ENCODE results near the gene VCL. TPM values are rescaled to one million over a fixed set of nuclear protein-coding genes. Genes with fewer than 3 reads are reported as not detected.

Gene VCL
- total and polyA plus RNA-seq, 9 of the 15 experiments (the other 6 are each of a cell fraction or from before 2014, with no cell fraction given), result 29.8 to 186 (median 76.4) TPM

DNA sequence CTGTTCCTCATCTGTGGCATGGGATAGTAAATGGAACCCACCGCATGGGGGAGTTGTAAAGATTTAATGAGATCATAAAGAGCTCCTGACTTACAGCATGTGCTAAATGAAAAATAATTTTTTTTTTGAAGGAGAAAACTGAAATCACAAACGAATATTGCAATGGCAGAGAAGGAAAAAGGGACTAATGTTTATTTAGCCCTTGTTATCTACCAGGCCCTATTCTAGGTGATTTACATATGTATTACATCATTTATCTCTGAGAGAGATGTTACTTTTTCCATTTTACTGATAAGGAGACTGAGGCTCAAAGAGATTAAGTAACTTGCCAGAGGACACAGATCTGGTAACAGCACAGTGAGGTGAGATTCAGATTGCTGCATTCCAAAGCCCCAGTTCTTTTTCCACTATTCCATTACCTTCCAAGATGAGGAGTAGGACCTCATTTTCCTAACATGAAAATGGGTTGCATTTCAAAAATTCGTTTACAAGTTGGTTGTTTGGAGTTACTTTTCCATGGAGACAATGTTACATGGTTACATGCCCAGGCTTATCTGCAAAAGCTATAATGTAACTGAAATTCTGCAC, 28.6 kb downstream of the VCL start (continued):
- TF ChIP-seq, protein P1, sequence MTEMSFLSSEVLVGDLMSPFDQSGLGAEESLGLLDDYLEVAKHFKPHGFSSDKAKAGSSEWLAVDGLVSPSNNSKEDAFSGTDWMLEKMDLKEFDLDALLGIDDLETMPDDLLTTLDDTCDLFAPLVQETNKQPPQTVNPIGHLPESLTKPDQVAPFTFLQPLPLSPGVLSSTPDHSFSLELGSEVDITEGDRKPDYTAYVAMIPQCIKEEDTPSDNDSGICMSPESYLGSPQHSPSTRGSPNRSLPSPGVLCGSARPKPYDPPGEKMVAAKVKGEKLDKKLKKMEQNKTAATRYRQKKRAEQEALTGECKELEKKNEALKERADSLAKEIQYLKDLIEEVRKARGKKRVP (CRISPR knock-in tag; IDR thresholded peaks at IDR 0.05), result peak; percentile 75
- TF ChIP-seq, protein P2, sequence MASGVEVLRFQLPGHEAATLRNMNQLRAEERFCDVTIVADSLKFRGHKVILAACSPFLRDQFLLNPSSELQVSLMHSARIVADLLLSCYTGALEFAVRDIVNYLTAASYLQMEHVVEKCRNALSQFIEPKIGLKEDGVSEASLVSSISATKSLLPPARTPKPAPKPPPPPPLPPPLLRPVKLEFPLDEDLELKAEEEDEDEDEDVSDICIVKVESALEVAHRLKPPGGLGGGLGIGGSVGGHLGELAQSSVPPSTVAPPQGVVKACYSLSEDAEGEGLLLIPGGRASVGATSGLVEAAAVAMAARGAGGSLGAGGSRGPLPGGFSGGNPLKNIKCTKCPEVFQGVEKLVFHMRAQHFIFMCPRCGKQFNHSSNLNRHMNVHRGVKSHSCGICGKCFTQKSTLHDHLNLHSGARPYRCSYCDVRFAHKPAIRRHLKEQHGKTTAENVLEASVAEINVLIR (CRISPR knock-in tag; IDR thresholded peaks at IDR 0.05), result no peak
- TF ChIP-seq ZSCAN32 (CRISPR knock-in tag; IDR thresholded peaks at IDR 0.05), result peak; percentile 10; the same call in 1 of the 2 replicates
- TF ChIP-seq MEIS2 (IDR thresholded peaks at IDR 0.05; ENCODE audit: partially characterized antibody), result peak; percentile 63
- peak; percentile 42 for TF ChIP-seq TAL1 (IDR thresholded peaks at IDR 0.05)
- TF ChIP-seq FOSL1 (tag; conservative IDR thresholded peaks at IDR 0.05), result peak; percentile 11; the same call in 1 of the 2 replicates
- TF ChIP-seq FOXA3 (CRISPR knock-in tag; conservative IDR thresholded peaks at IDR 0.05 in 1 of 2, IDR thresholded peaks at IDR 0.05 in 1 of 2), result peak in 1 of 2 experiments; percentile 61; a peak in 2 of 4 replicates

DNA sequence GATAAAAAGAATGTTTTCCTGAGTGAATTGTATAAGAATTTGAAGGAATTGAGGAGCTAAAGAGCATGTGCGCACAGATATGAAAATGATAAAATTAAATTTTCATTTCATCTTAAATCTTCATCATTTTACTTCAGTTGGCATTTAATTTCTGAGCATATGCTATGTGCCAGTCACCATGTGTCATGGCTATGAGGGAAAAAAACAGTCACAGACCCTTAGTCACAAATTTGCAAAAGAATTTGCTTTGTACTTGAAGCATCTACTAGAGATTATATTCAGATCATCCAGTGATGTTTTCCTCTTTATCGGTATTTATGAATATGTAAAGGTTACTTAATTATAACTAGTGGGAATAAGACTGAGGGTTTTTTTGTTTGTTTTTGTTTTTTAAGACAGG, 29.8 kb downstream of the VCL start:
- H2AFZ ChIP-seq (ENCODE audit: low read depth, low read length), result no peak overlapping the region
- intact Hi-C loops (cut with micrococcal nuclease), result no loop called here
- peaks cover 84% of the 10 kb centered on the region for H3K79me2 ChIP-seq (ENCODE audit: control insufficient read depth, insufficient read depth, low read length)
- H3K4me3 ChIP-seq, result no peak overlapping the region
- H3K27me3 ChIP-seq (ENCODE audit: control insufficient read depth in 2 of 2, insufficient read depth in 2 of 2, low read length in 2 of 2), result no peaks in the 10 kb centered on the region
- no peaks in the 10 kb centered on the region for H3K9me1 ChIP-seq (ENCODE audit: control insufficient read depth, insufficient read depth, low read length)
- ATAC-seq (no peak), FAIRE-seq (no peak), DNase-seq (ENCODE audit: extremely low read depth in 1 of 4, low spot score in 3 of 4) (no peak)
- CTCF ChIA-PET (ENCODE audit: low intra/inter-chr PET ratio), result no interaction called here
- no peak overlapping the region for H3K4me2 ChIP-seq (ENCODE audit: insufficient read depth, low read length)
- no peak overlapping the region for H3K9ac ChIP-seq (ENCODE audit: insufficient read depth in 1 of 2, low read depth in 2 of 2, low read length in 2 of 2)
- H3K4me1 ChIP-seq (replicated peaks in 1 of 2; ENCODE audit: control insufficient read depth in 2 of 2, insufficient read depth in 2 of 2, low read length in 2 of 2), result peaks cover 18 to 66% of the 10 kb centered on the region in 2 experiments
- WGBS (ENCODE audit: insufficient coverage, low coverage, missing lambda C conversion rate), result 100% methylated on average over 2 of the region's 2 CpGs
- H4K20me1 ChIP-seq (replicated peaks; ENCODE audit: control insufficient read depth, insufficient read depth, low read length), result 0 out of 2 replicates have a peak, but pooled peaks cover 4% of the 10 kb centered on the region
- H3K9me3 ChIP-seq (replicated peaks; ENCODE audit: control insufficient read depth, insufficient read depth, low read depth, low read length), result no peaks in the 10 kb centered on the region
- POLR2A ChIA-PET, result interaction anchor here (1.1 to 2.8 kb wide), 3 partner anchors 10 to 24 kb away, joined by 3 to 6 read pairs (median 4); no protein-coding TSS in a partner anchor
- TF ChIP-seq, protein P3, sequence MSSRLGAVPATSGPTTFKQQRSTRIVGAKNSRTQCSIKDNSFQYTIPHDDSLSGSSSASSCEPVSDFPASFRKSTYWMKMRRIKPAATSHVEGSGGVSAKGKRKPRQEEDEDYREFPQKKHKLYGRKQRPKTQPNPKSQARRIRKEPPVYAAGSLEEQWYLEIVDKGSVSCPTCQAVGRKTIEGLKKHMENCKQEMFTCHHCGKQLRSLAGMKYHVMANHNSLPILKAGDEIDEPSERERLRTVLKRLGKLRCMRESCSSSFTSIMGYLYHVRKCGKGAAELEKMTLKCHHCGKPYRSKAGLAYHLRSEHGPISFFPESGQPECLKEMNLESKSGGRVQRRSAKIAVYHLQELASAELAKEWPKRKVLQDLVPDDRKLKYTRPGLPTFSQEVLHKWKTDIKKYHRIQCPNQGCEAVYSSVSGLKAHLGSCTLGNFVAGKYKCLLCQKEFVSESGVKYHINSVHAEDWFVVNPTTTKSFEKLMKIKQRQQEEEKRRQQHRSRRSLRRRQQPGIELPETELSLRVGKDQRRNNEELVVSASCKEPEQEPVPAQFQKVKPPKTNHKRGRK (tag; IDR thresholded peaks at IDR 0.05), result 0 out of 2 replicates have a peak, but pooled peaks have one; percentile 5
- TF ChIP-seq ZNF197 (CRISPR knock-in tag; IDR thresholded peaks at IDR 0.05; ENCODE audit: low read depth), result no peak
- BruUV-seq (replicated peaks), result no TSS peak
- H3K36me3 ChIP-seq (ENCODE audit: control insufficient read depth, insufficient read depth, low read length), result peaks cover 56% of the 10 kb centered on the region
- in situ Hi-C loops (cut with MboI), result no loop called here
- no peak overlapping the region for H3K27ac ChIP-seq (ENCODE audit: extremely low read depth, low read depth, low read length)

Data from K562 (cell line).